Gastrocnemius medialis (tissue), 4 donors: ENCODE data around the gene ACADL.

Experiments used
- POLR2A ChIP-seq, 2 donors: fragments of 450-650 bp; IDR thresholded peaks; one replicate each; pipeline ENCODE4 v1.6.1; 2017; ENCODE audit warnings: antibody characterized with exemption in 2 of 2, mild to moderate bottlenecking in 2 of 2, moderate library complexity in 2 of 2
- TF ChIP-seq, protein P1 (sequence below), 5 experiments: fragments of 450-650 bp in 3 of 5; fragments of 200-600 bp in 2 of 5; sonication (generic) in 2 of 5; IDR thresholded peaks in 4 of 5; conservative IDR thresholded peaks in 1 of 5; 1 replicate in 4 of 5; 2 replicates in 1 of 5; pipeline ENCODE4 v1.5.1; 2016 to 2019; ENCODE audit warnings: antibody characterized with exemption in 5 of 5, mild to moderate bottlenecking in 3 of 5, moderate library complexity in 3 of 5

DNA sequence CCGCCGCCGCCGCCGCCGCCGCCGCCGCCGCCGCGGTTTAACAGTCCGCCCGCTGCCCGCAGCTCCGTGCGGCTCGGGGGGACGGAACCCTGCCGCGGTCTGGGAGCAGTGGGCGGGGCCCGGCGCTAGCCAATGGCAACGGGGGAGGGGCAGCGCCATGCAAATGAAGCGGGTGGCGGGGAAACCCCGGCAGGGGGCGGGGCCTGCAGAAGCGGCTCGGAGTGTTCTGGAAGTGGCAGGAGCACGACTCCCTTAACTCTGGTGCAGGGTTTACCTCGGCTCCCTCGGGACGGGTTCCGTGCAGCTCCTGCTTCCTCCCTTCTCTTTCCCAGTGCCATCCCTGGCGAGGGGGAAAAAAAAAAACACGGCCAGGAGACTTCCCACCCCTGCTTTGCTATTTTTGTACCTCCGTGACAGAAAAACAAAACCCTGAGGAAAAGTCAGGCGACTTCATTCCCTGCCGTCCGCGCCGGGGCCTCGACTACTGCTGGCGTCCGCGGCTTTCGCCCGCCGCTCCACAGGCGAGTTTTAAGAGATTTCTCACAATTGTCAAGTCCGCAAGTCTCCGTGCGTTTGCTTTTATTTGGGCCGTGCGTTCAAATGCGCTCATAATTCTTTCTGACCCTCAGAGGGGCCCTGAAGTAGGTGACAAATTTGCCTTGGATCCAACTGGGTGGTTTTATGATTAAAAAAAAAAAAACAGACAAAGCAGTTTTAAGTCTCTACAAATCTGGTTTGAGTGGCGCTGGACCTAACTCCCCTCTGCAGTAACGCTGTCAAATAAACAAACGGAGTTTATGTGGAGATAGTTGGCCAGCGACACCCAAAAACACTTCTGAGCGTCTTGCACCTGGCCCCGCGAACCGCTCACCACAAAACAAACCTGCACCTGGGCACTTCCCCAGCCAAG lies 53.7 kb downstream of the ACADL start, which contains the start of gene KANSL1L:
- TF ChIP-seq, protein P1, sequence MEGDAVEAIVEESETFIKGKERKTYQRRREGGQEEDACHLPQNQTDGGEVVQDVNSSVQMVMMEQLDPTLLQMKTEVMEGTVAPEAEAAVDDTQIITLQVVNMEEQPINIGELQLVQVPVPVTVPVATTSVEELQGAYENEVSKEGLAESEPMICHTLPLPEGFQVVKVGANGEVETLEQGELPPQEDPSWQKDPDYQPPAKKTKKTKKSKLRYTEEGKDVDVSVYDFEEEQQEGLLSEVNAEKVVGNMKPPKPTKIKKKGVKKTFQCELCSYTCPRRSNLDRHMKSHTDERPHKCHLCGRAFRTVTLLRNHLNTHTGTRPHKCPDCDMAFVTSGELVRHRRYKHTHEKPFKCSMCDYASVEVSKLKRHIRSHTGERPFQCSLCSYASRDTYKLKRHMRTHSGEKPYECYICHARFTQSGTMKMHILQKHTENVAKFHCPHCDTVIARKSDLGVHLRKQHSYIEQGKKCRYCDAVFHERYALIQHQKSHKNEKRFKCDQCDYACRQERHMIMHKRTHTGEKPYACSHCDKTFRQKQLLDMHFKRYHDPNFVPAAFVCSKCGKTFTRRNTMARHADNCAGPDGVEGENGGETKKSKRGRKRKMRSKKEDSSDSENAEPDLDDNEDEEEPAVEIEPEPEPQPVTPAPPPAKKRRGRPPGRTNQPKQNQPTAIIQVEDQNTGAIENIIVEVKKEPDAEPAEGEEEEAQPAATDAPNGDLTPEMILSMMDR (IDR thresholded peaks at IDR 0.05 in 4 of 5, conservative IDR thresholded peaks at IDR 0.05 in 1 of 5): no peak
- TF ChIP-seq POLR2A (IDR thresholded peaks at IDR 0.05): peak; percentile 85 to 90
